Activated CD4-positive, alpha-beta T cell treated with anti-CD3 and anti-CD28 coated beads, Interleukin-2, amount 50 U/mL, for 1 hour (primary cell): Measurements from ENCODE around the gene SEBOX.
"Not testable (repeated sequence)": the region's sequence is repeated elsewhere in the genome, so short reads cannot be mapped to it uniquely, and the experiment has no call there.

Source experiments
- DNase-seq: peaks from one replicate; pipeline ENCODE4 v3.0.0-alpha.2; 2020

Gene SEBOX

GRCh38 chr17:28367641-28368305 is 2.8 kb upstream of the SEBOX start:
- no peak for DNase-seq

GRCh38 chr17:28366605-28367004 is 1.6 kb upstream of the SEBOX start:
- no peak for DNase-seq

GRCh38 chr17:28365487-28365886 is 488 bp upstream of the SEBOX start:
- no peak for DNase-seq

- DNase-seq, result no peak
Measured at GRCh38 chr17:28363776-28364650, 986 bp downstream of the SEBOX start.

- DNase-seq, result no peak
Measured at GRCh38 chr17:28363186-28363585, 1.8 kb downstream of the SEBOX start.

- no peak for DNase-seq
Measured at GRCh38 chr17:28357901-28358197, 7.2 kb downstream of the SEBOX start.

GRCh38 chr17:28357061-28357900 is 7.7 kb downstream of the SEBOX start, which contains the start of gene POLDIP2:
POLDIP2 (minus strand) TSS chr17:28357527; CDS start chr17:28357448, 79 bp downstream.
- peak; percentile 94 for DNase-seq

- no peak for DNase-seq
Measured at GRCh38 chr17:28350271-28350670, 14.7 kb downstream of the SEBOX start.

- no peak for DNase-seq
Measured at GRCh38 chr17:28348979-28349378, 16.0 kb downstream of the SEBOX start.

- DNase-seq, result no peak
Measured at GRCh38 chr17:28347261-28347891, 17.6 kb downstream of the SEBOX start.

- DNase-seq, result no peak
Measured at GRCh38 chr17:28346746-28347246, 18.2 kb downstream of the SEBOX start.

GRCh38 chr17:28346199-28346580 is 18.8 kb downstream of the SEBOX start:
- no peak for DNase-seq

- DNase-seq, result no peak
Measured at GRCh38 chr17:28345419-28346198, 19.4 kb downstream of the SEBOX start.

GRCh38 chr17:28344435-28344901 is 20.5 kb downstream of the SEBOX start:
- no peak for DNase-seq

GRCh38 chr17:28344011-28344410 is 21.0 kb downstream of the SEBOX start:
- DNase-seq, result no peak

- no peak for DNase-seq
Measured at GRCh38 chr17:28343491-28343932, 21.5 kb downstream of the SEBOX start.

GRCh38 chr17:28342313-28342712 is 22.7 kb downstream of the SEBOX start:
- no peak for DNase-seq

GRCh38 chr17:28341516-28341915 is 23.5 kb downstream of the SEBOX start:
- no peak for DNase-seq

- no peak for DNase-seq
Measured at GRCh38 chr17:28340374-28340773, 24.6 kb downstream of the SEBOX start.

GRCh38 chr17:28339431-28339830 is 25.6 kb downstream of the SEBOX start:
- DNase-seq, result no peak

- not testable (repeated sequence) for DNase-seq
Measured at GRCh38 chr17:28338769-28339212, 26.2 kb downstream of the SEBOX start.
